K562 (cell line): ENCODE results near the gene COL4A1. TPM values are rescaled to one million over a fixed set of nuclear protein-coding genes. Genes with fewer than 3 reads are reported as not detected.

Experiments used
- ATAC-seq: fragments of 200-7000 bp; cut with Tn5 transposase; 3 replicates; pipeline ENCODE4 v1.9.1; 2020; ENCODE audit warnings: moderate library complexity
- BruUV-seq: library from RNA; stranded (reverse); fragments of 400-500 nt; replicated peaks from 2 replicates; lab custom pipeline; 2021; lab: Mats Ljungman, UMichigan
- CTCF ChIA-PET: fragments of 300-600 bp; formaldehyde crosslinking; extraction: SDS; loops from one replicate; lab custom pipeline; 2021; ENCODE audit warnings: low intra/inter-chr PET ratio; lab: Yijun Ruan, JAX
- POLR2A ChIA-PET: fragments of 300-600, 350-650 bp; sonication (Branson Sonifier 250); formaldehyde crosslinking; extraction: SDS; loops from one replicate; lab custom pipeline; 2021; ENCODE audit warnings: antibody characterized with exemption, inconsistent platforms; lab: Yijun Ruan, JAX
- DNase-seq, 4 experiments: peaks; one replicate each; pipeline versions ENCODE4 v3.0.0 to v3.0.0-alpha.2; 2011 to 2018; ENCODE audit warnings: low spot score in 3 of 4, mixed read lengths in 3 of 4; ENCODE audit errors: extremely low read depth in 1 of 4
- FAIRE-seq: peaks from 2 replicates; lab custom pipeline; 2011; peaks lifted over from hg19 to GRCh38; lab: Jason Lieb, UNC
- H2AFZ ChIP-seq: 2 replicates; pipeline ENCODE4 v1.6.0; 2011; ENCODE audit warnings: low read depth, low read length, control low read depth, inconsistent platforms
- H3K27ac ChIP-seq: fragments of 200-600 bp; 3 replicates; pipeline ENCODE4 v1.8.0; 2011; ENCODE audit warnings: low read depth, mild to moderate bottlenecking, control low read depth, inconsistent platforms, low read length, moderate library complexity, mixed read lengths; ENCODE audit errors: extremely low read depth
- H3K27me3 ChIP-seq, 2 experiments: fragments of 300-600 bp in 1 of 2; 2 replicates in 1 of 2; 3 replicates in 1 of 2; pipeline versions ENCODE4 v1.6.0 to v1.8.0; 2011; ENCODE audit warnings: inconsistent platforms in 2 of 2, low read length in 2 of 2, mild to moderate bottlenecking in 1 of 2, mixed read lengths in 1 of 2, moderate library complexity in 1 of 2; ENCODE audit not compliant: control insufficient read depth in 2 of 2, insufficient read depth in 2 of 2
- H3K36me3 ChIP-seq: fragments of 300-600 bp; 3 replicates; pipeline ENCODE4 v1.8.0; 2011; ENCODE audit warnings: mild to moderate bottlenecking, low read length, inconsistent platforms; ENCODE audit not compliant: control insufficient read depth, insufficient read depth
- H3K4me1 ChIP-seq, 2 experiments: fragments of 200-600 bp in 1 of 2; replicated peaks in 1 of 2; 2 replicates in 1 of 2; 3 replicates in 1 of 2; pipeline versions ENCODE4 v1.5.1 to v1.8.0; 2011; ENCODE audit warnings: inconsistent platforms in 2 of 2, low read length in 2 of 2, mild to moderate bottlenecking in 1 of 2, mixed read lengths in 1 of 2, moderate library complexity in 1 of 2; ENCODE audit not compliant: control insufficient read depth in 2 of 2, insufficient read depth in 2 of 2
- H3K4me2 ChIP-seq: 2 replicates; pipeline ENCODE4 v1.6.1; 2011; ENCODE audit warnings: low read length, control low read depth, inconsistent platforms, mixed read lengths; ENCODE audit not compliant: insufficient read depth
- H3K4me3 ChIP-seq: fragments of 200-600 bp; sonication (generic), shearing (Covaris generic); 2 replicates; pipeline ENCODE4 v1.5.1; 2016; ENCODE audit warnings: control low read depth, inconsistent platforms
- H3K79me2 ChIP-seq: fragments of 200-600 bp; 3 replicates; pipeline ENCODE4 v1.8.0; 2011; ENCODE audit warnings: low read length, inconsistent platforms; ENCODE audit not compliant: control insufficient read depth, insufficient read depth
- H3K9ac ChIP-seq, 2 experiments: 2 replicates each; pipeline versions ENCODE4 v1.6.0 to v1.6.1; 2011; ENCODE audit warnings: low read depth in 2 of 2, low read length in 2 of 2, control low read depth in 1 of 2, inconsistent platforms in 1 of 2, mild to moderate bottlenecking in 1 of 2, mixed read lengths in 1 of 2; ENCODE audit not compliant: insufficient read depth in 1 of 2
- H3K9me1 ChIP-seq: one replicate; pipeline ENCODE4 v1.6.0; 2011; ENCODE audit warnings: inconsistent platforms, mild to moderate bottlenecking, low read length, moderate library complexity; ENCODE audit not compliant: control insufficient read depth, insufficient read depth
- H3K9me3 ChIP-seq: replicated peaks from 2 replicates; pipeline ENCODE4 v1.5.1; 2011; ENCODE audit warnings: low read depth, low read length, inconsistent platforms; ENCODE audit not compliant: control insufficient read depth, insufficient read depth
- H4K20me1 ChIP-seq: replicated peaks from 2 replicates; pipeline ENCODE4 v1.6.1; 2011; ENCODE audit warnings: low read length, inconsistent platforms, mixed read lengths; ENCODE audit not compliant: control insufficient read depth, insufficient read depth
- KAT2B ChIP-seq: IDR thresholded peaks from one replicate; pipeline ENCODE4 v1.6.1; 2012; ENCODE audit warnings: low read depth, mild to moderate bottlenecking, control low read depth, inconsistent platforms, low read length, moderate library complexity
- MAZ ChIP-seq, 2 experiments: fragments of 450-650 bp in 1 of 2; sonication (generic) in 1 of 2; formaldehyde crosslinking; IDR thresholded peaks in 1 of 2; conservative IDR thresholded peaks in 1 of 2; 2 replicates each; pipeline versions ENCODE4 v1.4.0 to v1.5.0; 2020; ENCODE audit warnings: mild to moderate bottlenecking in 1 of 2, missing genetic modification reagents in 1 of 2
- SRSF7 ChIP-seq: fragments of 200-400 bp; formaldehyde crosslinking; optimal IDR thresholded peaks from 2 replicates; pipeline ENCODE3; 2017; ENCODE audit warnings: mild to moderate bottlenecking, low read depth, low read length
- XRCC4 ChIP-seq: IDR thresholded peaks from one replicate; pipeline ENCODE4 v1.6.1; 2011; ENCODE audit not compliant: insufficient read depth, insufficient read length; ENCODE audit errors: extremely low read depth
- WGBS: fragments of 100-300 bp; shearing (Covaris generic); methylation state at CpG from one replicate; pipeline ENCODE4 v1.1.6; 2016; ENCODE audit warnings: low coverage, mixed read lengths; ENCODE audit not compliant: insufficient coverage; ENCODE audit errors: missing lambda C conversion rate; 5-methylcytosine and 5-hydroxymethylcytosine counted together
- in situ Hi-C: fragments of 300-500 bp; cut with MboI; formaldehyde crosslinking; loops from 4 replicates; pipeline ENCODE4 v1.15.0; 2018; ENCODE audit warnings: inconsistent platforms, mixed read lengths
- intact Hi-C: fragments of 100-400 bp; cut with micrococcal nuclease; formaldehyde crosslinking; loops from 2 replicates; pipeline ENCODE4 v1.14.2; 2022
- polyA plus RNA-seq, 8 experiments: library from polyadenylated mRNA; depleted of rRNA in 4 of 8; stranded (reverse) in 5 of 8; unstranded in 3 of 8; fragments of >200 nt; fragmentation: Nextera tagmentation in 2 of 8; fragmentation: Illumina TruSeq in 1 of 8; extraction: Ambion mirVana in 2 of 8; extraction: Trizol in 1 of 8; gene quantifications; 2 replicates each; pipeline versions ENCODE4 v1.2.1 to v1.2.3, GENCODE V29; 2011 to 2014; ENCODE audit warnings: inconsistent platforms in 1 of 8, missing spikeins in 1 of 8
- total RNA-seq, 7 experiments: library from RNA; depleted of rRNA in 6 of 7; stranded (reverse); fragments of >200 nt in 6 of 7; fragmentation: Illumina TruSeq in 2 of 7; extraction: Trizol in 2 of 7; gene quantifications; 2 replicates each; pipeline versions ENCODE4 v1.2.1 to v1.2.3, GENCODE V29; 2011 to 2021; ENCODE audit warnings: low replicate concordance in 1 of 7

Gene COL4A1
- total and polyA plus RNA-seq, 9 of the 15 experiments (the other 6 are each of a cell fraction or from before 2014, with no cell fraction given): 0.35 TPM; not detected in 8

GRCh38 chr13:110125157-110125556 is 181.8 kb downstream of the COL4A1 start:
- no peaks in the 10 kb centered on the region for H3K79me2 ChIP-seq
- ATAC-seq (no peak), DNase-seq (no peak), FAIRE-seq (no peak)
- H3K9me3 ChIP-seq: no peaks in the 10 kb centered on the region
- peaks cover 8 to 58% of the 10 kb centered on the region in 2 experiments; a peak in 3 of 5 replicates for H3K27me3 ChIP-seq
- no peaks in the 10 kb centered on the region for H3K9me1 ChIP-seq
- H4K20me1 ChIP-seq: no peaks in the 10 kb centered on the region; the same call in 1 of the 2 replicates
- no peak for TF ChIP-seq XRCC4
- TF ChIP-seq KAT2B: no peak
- no peak for TF ChIP-seq MAZ (CRISPR knock-in tag; conservative IDR thresholded peaks at IDR 0.05 in 1 of 2, IDR thresholded peaks at IDR 0.05 in 1 of 2)
- no peak for TF ChIP-seq SRSF7
- H3K9ac ChIP-seq: no peak overlapping the region
- no TSS peak for BruUV-seq
- WGBS: 2% methylated on average over 9 of the region's 10 CpGs
- intact Hi-C loops (no loop called here), in situ Hi-C loops (no loop called here)
- no peaks in the 10 kb centered on the region for H3K36me3 ChIP-seq
- no peak overlapping the region for H3K4me3 ChIP-seq
- H3K4me1 ChIP-seq: no peaks in the 10 kb centered on the region
- ChIA-PET POLR2A (interaction anchor here (0.6 kb wide), 1 partner anchor 867 kb away, joined by 3 read pairs; no protein-coding TSS in a partner anchor), CTCF (no interaction called here)
- H3K4me2 ChIP-seq: no peak overlapping the region
- H2AFZ ChIP-seq: no peak overlapping the region
- H3K27ac ChIP-seq: no peak overlapping the region
